Liver (tissue), 2 donors: ENCODE results near the gene STK36.
A peak's percentile ranks its signal among the peaks of the same experiment; 100 is the strongest.

Experiments
- CTCF ChIP-seq: fragments of 150-350 bp; IDR thresholded peaks from 2 replicates; pipeline ENCODE4 v1.5.1; 2017; ENCODE audit warnings: improper control_type of control experiment, low read depth, low read length; ENCODE audit not compliant: missing input control
- MAX ChIP-seq: IDR thresholded peaks from 2 replicates; pipeline ENCODE4 v1.6.1; 2016; ENCODE audit warnings: antibody characterized with exemption
- donor health status: healthy.

- TF ChIP-seq MAX, result no peak
- TF ChIP-seq CTCF, result peak; percentile 7
These were observed 27.2 kb upstream of the STK36 start for GRCh38 chr2:218644721-218645120.
